MM.1S (cell line): ENCODE measurements around the gene ADARB2.
"Not testable (repeated sequence)": the region's sequence is repeated elsewhere in the genome, so short reads cannot be mapped to it uniquely, and the experiment has no call there.

Experiments
- DNase-seq: peaks from one replicate; pipeline ENCODE4 v3.0.0-alpha.2; 2015
- H2AFZ ChIP-seq: fragments of 300-600 bp; sonication (generic); 2 replicates; pipeline ENCODE4 v1.6.0; 2016; ENCODE audit warnings: antibody characterized with exemption, low read length
- H3F3A ChIP-seq: fragments of 300-600 bp; sonication (generic); 2 replicates; pipeline ENCODE4 v1.6.1; 2016; ENCODE audit warnings: mild to moderate bottlenecking, antibody characterized with exemption, low read length, moderate library complexity, mixed read lengths; ENCODE audit not compliant: insufficient read depth
- H3K27ac ChIP-seq: fragments of 300-600 bp; sonication (generic); 2 replicates; pipeline ENCODE4 v1.5.1; 2016; ENCODE audit warnings: mild to moderate bottlenecking, low read length
- H3K27me3 ChIP-seq: fragments of 300-600 bp; sonication (generic); replicated peaks from 2 replicates; pipeline ENCODE4 v1.6.0; 2016; ENCODE audit warnings: low read length; ENCODE audit not compliant: insufficient read depth
- H3K36me3 ChIP-seq: fragments of 300-600 bp; sonication (generic); replicated peaks from 2 replicates; pipeline ENCODE4 v1.6.1; 2016; ENCODE audit warnings: mild to moderate bottlenecking, low read length, mixed read lengths; ENCODE audit not compliant: insufficient read depth
- H3K4me1 ChIP-seq: fragments of 300-600 bp; sonication (generic); 2 replicates; pipeline ENCODE4 v1.6.1; 2016; ENCODE audit warnings: low read length, mixed read lengths
- H3K4me2 ChIP-seq: fragments of 300-600 bp; sonication (generic); 2 replicates; pipeline ENCODE4 v1.6.0; 2016; ENCODE audit warnings: low read depth, low read length
- H3K4me3 ChIP-seq: fragments of 300-600 bp; sonication (generic); 2 replicates; pipeline ENCODE4 v1.5.1; 2016; ENCODE audit warnings: low read length, mixed read lengths
- H3K79me2 ChIP-seq: fragments of 300-600 bp; sonication (generic); 2 replicates; pipeline ENCODE4 v1.6.1; 2016; ENCODE audit warnings: mixed run types, low read length, mixed read lengths
- H3K9ac ChIP-seq: fragments of 300-600 bp; sonication (generic); 2 replicates; pipeline ENCODE4 v1.6.1; 2016; ENCODE audit warnings: low read length, mixed read lengths
- H3K9me2 ChIP-seq: fragments of 300-600 bp; sonication (generic); replicated peaks from 2 replicates; pipeline ENCODE4 v1.6.1; 2016; ENCODE audit warnings: mild to moderate bottlenecking, low read length, mixed read lengths; ENCODE audit not compliant: insufficient read depth
- H3K9me3 ChIP-seq: fragments of 300-600 bp; sonication (generic); replicated peaks from 2 replicates; pipeline ENCODE4 v1.6.1; 2016; ENCODE audit warnings: mild to moderate bottlenecking, low read length, mixed read lengths; ENCODE audit not compliant: insufficient read depth
- H4K20me1 ChIP-seq: fragments of 300-600 bp; sonication (generic); 2 replicates; pipeline ENCODE4 v1.6.1; 2016; ENCODE audit warnings: mild to moderate bottlenecking, low read length, moderate library complexity, mixed read lengths; ENCODE audit not compliant: insufficient read depth
- EZH2 ChIP-seq: fragments of 300-600 bp; sonication (generic); optimal IDR thresholded peaks from 2 replicates; pipeline ENCODE3; 2017; ENCODE audit warnings: low read depth, mild to moderate bottlenecking, antibody characterized with exemption, low read length, mixed read lengths
- EZH2phosphoT487 ChIP-seq: fragments of 300-600 bp; sonication (generic); IDR thresholded peaks from 2 replicates; pipeline ENCODE4 v1.6.1; 2018; ENCODE audit warnings: antibody characterized with exemption, low read length
- TF ChIP-seq, protein P1 (sequence below): fragments of 300-600 bp; sonication (generic); IDR thresholded peaks from 2 replicates; pipeline ENCODE4 v1.5.1; 2016; ENCODE audit warnings: antibody characterized with exemption, low read length, mixed read lengths

Gene ADARB2

DNA sequence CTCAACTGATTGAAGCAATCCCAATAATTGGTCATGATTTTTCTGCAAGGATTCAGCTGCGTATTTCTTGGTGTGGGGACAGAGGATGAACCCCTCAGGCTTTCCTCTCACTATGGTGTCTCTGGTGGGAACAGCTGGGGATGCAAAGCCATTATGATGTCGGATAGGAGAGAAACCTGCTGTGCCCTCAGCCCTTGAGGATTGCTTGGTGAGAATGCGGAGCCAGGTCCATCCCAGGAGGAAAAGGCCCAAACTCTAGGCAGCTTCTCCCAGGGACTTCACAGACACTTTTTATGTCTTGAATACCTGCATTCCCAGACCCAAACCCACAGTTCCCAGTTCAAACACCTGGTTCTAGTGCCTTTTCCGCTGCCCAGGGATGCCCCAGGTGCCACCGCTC, 379.2 kb downstream of the ADARB2 start:
- Histone ChIP-seq H3F3A (no peaks in the 10 kb centered on the region), H3K27me3 (no peaks in the 10 kb centered on the region), H3K9ac (no peak overlapping the region), H3K4me1 (no peaks in the 10 kb centered on the region), H3K79me2 (no peaks in the 10 kb centered on the region), H4K20me1 (no peaks in the 10 kb centered on the region), H3K9me3 (no peaks in the 10 kb centered on the region), H2AFZ (no peak overlapping the region), H3K27ac (no peak overlapping the region), H3K9me2 (no peaks in the 10 kb centered on the region), H3K4me3 (no peak overlapping the region), H3K4me2 (no peak overlapping the region), H3K36me3 (no peaks in the 10 kb centered on the region)
- DNase-seq, result no peak
- TF ChIP-seq, protein P1, sequence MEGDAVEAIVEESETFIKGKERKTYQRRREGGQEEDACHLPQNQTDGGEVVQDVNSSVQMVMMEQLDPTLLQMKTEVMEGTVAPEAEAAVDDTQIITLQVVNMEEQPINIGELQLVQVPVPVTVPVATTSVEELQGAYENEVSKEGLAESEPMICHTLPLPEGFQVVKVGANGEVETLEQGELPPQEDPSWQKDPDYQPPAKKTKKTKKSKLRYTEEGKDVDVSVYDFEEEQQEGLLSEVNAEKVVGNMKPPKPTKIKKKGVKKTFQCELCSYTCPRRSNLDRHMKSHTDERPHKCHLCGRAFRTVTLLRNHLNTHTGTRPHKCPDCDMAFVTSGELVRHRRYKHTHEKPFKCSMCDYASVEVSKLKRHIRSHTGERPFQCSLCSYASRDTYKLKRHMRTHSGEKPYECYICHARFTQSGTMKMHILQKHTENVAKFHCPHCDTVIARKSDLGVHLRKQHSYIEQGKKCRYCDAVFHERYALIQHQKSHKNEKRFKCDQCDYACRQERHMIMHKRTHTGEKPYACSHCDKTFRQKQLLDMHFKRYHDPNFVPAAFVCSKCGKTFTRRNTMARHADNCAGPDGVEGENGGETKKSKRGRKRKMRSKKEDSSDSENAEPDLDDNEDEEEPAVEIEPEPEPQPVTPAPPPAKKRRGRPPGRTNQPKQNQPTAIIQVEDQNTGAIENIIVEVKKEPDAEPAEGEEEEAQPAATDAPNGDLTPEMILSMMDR, result no peak
- TF ChIP-seq EZH2 (no peak), EZH2phosphoT487 (no peak)

DNA sequence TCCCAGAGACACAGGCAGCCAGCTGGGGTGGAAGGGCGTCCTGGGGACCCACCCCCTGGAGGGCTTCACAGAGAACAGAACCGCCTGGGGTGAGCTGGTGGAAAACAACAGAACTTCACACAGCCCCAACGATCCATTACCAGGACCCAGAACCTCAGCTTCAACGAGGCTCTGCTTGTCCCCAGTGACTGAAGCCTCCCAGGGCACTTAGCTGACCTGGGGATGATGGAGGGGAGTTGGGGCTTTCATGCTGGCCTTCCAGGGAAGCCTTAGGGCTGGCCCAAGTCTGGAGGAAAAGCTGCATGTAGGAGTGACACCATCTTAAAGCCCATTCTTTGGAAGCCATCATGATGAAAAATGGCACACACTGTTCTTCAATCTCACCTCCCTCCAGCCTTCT, 381.0 kb downstream of the ADARB2 start:
- Histone ChIP-seq H3F3A (no peaks in the 10 kb centered on the region), H2AFZ (no peak overlapping the region), H4K20me1 (no peaks in the 10 kb centered on the region), H3K9me3 (no peaks in the 10 kb centered on the region), H3K4me3 (no peak overlapping the region), H3K27ac (no peak overlapping the region), H3K4me2 (no peak overlapping the region), H3K4me1 (no peaks in the 10 kb centered on the region), H3K36me3 (no peaks in the 10 kb centered on the region), H3K79me2 (no peaks in the 10 kb centered on the region), H3K9ac (no peak overlapping the region), H3K9me2 (no peaks in the 10 kb centered on the region), H3K27me3 (no peaks in the 10 kb centered on the region)
- TF ChIP-seq, protein P1, result no peak
- no peak for TF ChIP-seq EZH2phosphoT487
- no peak for DNase-seq

DNA sequence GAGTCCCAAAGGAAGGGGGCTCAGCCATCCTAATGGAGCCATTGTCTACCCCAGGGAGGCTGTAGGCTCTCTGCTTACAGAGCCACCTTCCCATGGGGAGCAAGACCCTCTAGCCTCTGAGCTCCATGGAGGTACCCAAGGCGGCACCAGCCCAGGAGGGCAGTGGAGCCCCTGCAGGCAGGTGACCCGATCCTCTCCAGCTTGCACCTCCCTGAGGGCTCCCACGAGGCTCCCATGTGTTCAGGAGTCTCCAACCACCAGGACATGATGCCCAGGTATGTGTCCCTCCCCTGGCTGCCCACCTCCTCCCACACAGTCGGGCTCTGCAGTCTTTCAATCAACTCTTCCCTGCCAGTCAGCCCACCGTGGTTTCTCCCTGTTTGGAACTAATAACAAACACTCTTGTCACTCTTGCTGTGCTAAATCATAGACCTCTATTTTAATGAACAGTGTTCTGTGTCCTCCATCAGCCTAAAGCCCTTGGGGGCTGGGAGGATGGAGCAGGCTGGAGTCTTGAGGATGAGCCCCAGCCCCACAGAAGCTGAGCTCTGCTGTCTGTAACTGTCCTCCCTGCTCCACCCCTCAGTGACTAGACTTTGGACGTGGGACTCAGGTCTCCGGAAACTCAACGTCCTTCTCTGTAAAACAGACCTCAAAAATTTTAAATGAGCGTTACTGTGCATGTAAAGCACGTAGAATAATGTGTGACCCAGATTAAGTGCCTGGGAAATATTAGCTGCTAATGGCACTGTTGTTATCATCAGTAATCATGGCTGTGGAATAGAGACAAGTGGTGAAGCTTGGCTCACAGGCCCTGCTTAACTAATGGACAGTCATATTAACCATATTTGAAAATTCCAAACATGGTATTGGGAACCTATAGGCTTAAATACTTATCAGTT, 382.3 kb downstream of the ADARB2 start:
- Histone ChIP-seq H3K27ac (no peak overlapping the region), H3K4me2 (no peak overlapping the region), H3K36me3 (no peaks in the 10 kb centered on the region), H4K20me1 (no peaks in the 10 kb centered on the region), H2AFZ (no peak overlapping the region), H3F3A (no peaks in the 10 kb centered on the region), H3K9ac (no peak overlapping the region), H3K79me2 (no peaks in the 10 kb centered on the region), H3K9me2 (no peaks in the 10 kb centered on the region), H3K9me3 (no peaks in the 10 kb centered on the region), H3K4me1 (no peaks in the 10 kb centered on the region), H3K27me3 (no peaks in the 10 kb centered on the region), H3K4me3 (no peak overlapping the region)
- no peak for DNase-seq
- TF ChIP-seq EZH2, result no peak
- TF ChIP-seq, protein P1, result no peak
- no peak for TF ChIP-seq EZH2phosphoT487

DNA sequence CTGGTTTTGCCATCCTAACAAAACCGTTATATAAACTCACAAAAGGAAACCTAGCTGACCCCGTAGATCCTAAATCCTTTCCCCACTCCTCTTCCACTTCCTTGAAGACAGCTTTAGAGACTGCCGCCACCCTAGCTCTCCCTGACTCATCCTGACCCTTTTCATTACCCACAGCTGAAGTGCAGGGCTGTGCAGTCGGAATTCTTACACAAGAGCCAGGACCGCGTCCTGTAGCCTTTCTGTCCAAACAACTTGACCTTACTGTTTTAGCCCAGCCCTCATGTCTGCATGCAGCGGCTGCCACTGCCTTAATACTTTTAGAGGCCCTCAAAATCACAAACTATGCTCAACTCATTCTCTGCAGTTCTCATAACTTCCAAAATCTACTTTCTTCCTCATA, 385.0 kb downstream of the ADARB2 start:
- not testable (repeated sequence) for H3K36me3 ChIP-seq, H3K27ac ChIP-seq, H3K27me3 ChIP-seq, H3K4me1 ChIP-seq, H4K20me1 ChIP-seq, H3K79me2 ChIP-seq, H2AFZ ChIP-seq, H3F3A ChIP-seq, H3K9me2 ChIP-seq, H3K4me3 ChIP-seq, H3K9ac ChIP-seq, DNase-seq, H3K4me2 ChIP-seq, H3K9me3 ChIP-seq
